ENCODE data around the gene ACAA2. TPM values are rescaled to one million over a fixed set of nuclear protein-coding genes. Genes with fewer than 3 reads are reported as not detected.
"Not testable (repeated sequence)": the region's sequence is repeated elsewhere in the genome, so short reads cannot be mapped to it uniquely, and the experiment has no call there.

The ACAA2 gene
- total RNA-seq, 2 donors from 2014 or later = 42.8 to 44.8 TPM

GRCh38 chr18:49838381-49838780, 25.0 kb upstream of the ACAA2 start:
- DNase-seq (no peak), ATAC-seq (no peak)
- H3K27ac ChIP-seq = no peak overlapping the region
- no peak overlapping the region for H3K4me3 ChIP-seq
- H3K4me1 ChIP-seq = peaks cover 17% of the 10 kb centered on the region
- intact Hi-C loops (cut with DNase I) = no loop called here
- WGBS, 2 donors = 94 to 95% methylated on average over 4 of the region's 4 CpGs
- H3K27me3 ChIP-seq = no peaks in the 10 kb centered on the region
- H3K36me3 ChIP-seq (replicated peaks in 1 of 2; ENCODE audit: insufficient read depth in 1 of 2, low read depth in 2 of 2) = peaks cover 0 to 3% of the 10 kb centered on the region in 2 donors
- no peaks in the 10 kb centered on the region for H3K9me3 ChIP-seq
- TF ChIP-seq CTCF (IDR thresholded peaks at IDR 0.05) (no peak), POLR2A (IDR thresholded peaks at IDR 0.05) (no peak)

- DNase-seq = no peak
- TF ChIP-seq POLR2A (IDR thresholded peaks at IDR 0.05) = no peak
- TF ChIP-seq CTCF (IDR thresholded peaks at IDR 0.05) = no peak
- peaks cover 17% of the 10 kb centered on the region for H3K4me1 ChIP-seq
- H3K4me3 ChIP-seq = no peak overlapping the region
- no peak for ATAC-seq
- no peaks in the 10 kb centered on the region for H3K27me3 ChIP-seq
- no peaks in the 10 kb centered on the region for H3K9me3 ChIP-seq
- 76 to 93% methylated on average over 5 of the region's 5 CpGs for WGBS, 2 donors
- peaks cover 0 to 3% of the 10 kb centered on the region in 2 donors for H3K36me3 ChIP-seq (replicated peaks in 1 of 2; ENCODE audit: insufficient read depth in 1 of 2, low read depth in 2 of 2)
- intact Hi-C loops (cut with DNase I) = no loop called here
- no peak overlapping the region for H3K27ac ChIP-seq
These were observed 24.6 kb upstream of the ACAA2 start for GRCh38 chr18:49837889-49838288.

GRCh38 chr18:49837316-49837835, 24.0 kb upstream of the ACAA2 start:
- H3K4me3 ChIP-seq; ATAC-seq; H3K36me3 ChIP-seq (replicated peaks in 1 of 2; ENCODE audit: insufficient read depth in 1 of 2, low read depth in 2 of 2); intact Hi-C loops (cut with DNase I); H3K27ac ChIP-seq; DNase-seq; H3K9me3 ChIP-seq; H3K27me3 ChIP-seq: not testable (repeated sequence)
- WGBS, 2 donors = 91 to 92% methylated on average over 2 to 9 of the region's 9 CpGs
- peaks cover 17% of the 10 kb centered on the region for H3K4me1 ChIP-seq

GRCh38 chr18:49835405-49835804, 22.1 kb upstream of the ACAA2 start:
- peaks cover 17% of the 10 kb centered on the region for H3K4me1 ChIP-seq
- 49 to 61% methylated on average over 2 of the region's 2 CpGs for WGBS, 2 donors
- H3K4me3 ChIP-seq = no peak overlapping the region
- ATAC-seq (no peak), DNase-seq (no peak)
- TF ChIP-seq POLR2A (IDR thresholded peaks at IDR 0.05) = no peak
- TF ChIP-seq CTCF (IDR thresholded peaks at IDR 0.05) = no peak
- no peaks in the 10 kb centered on the region for H3K36me3 ChIP-seq (replicated peaks in 1 of 2; ENCODE audit: insufficient read depth in 1 of 2, low read depth in 2 of 2)
- no peaks in the 10 kb centered on the region for H3K27me3 ChIP-seq
- no peaks in the 10 kb centered on the region for H3K9me3 ChIP-seq
- H3K27ac ChIP-seq = peak overlapping the region in 3 of 4 donors; percentile 6 to 47 (median 39)
- intact Hi-C loops (cut with DNase I) = no loop called here

GRCh38 chr18:49834258-49834657, 20.9 kb upstream of the ACAA2 start:
- no peaks in the 10 kb centered on the region for H3K27me3 ChIP-seq
- no peaks in the 10 kb centered on the region for H3K36me3 ChIP-seq (replicated peaks in 1 of 2; ENCODE audit: insufficient read depth in 1 of 2, low read depth in 2 of 2)
- intact Hi-C loops (cut with DNase I) = no loop called here
- DNase-seq (no peak), ATAC-seq (no peak)
- peaks cover 17% of the 10 kb centered on the region for H3K4me1 ChIP-seq
- H3K27ac ChIP-seq = peak overlapping the region in 1 of 4 donors; percentile 39
- TF ChIP-seq CTCF (IDR thresholded peaks at IDR 0.05) (no peak), POLR2A (IDR thresholded peaks at IDR 0.05) (no peak)
- 88 to 94% methylated on average over 3 of the region's 3 CpGs for WGBS, 2 donors
- no peak overlapping the region for H3K4me3 ChIP-seq
- H3K9me3 ChIP-seq = no peaks in the 10 kb centered on the region
